ENCODE measurements around the gene MCOLN1.

The MCOLN1 gene

DNA sequence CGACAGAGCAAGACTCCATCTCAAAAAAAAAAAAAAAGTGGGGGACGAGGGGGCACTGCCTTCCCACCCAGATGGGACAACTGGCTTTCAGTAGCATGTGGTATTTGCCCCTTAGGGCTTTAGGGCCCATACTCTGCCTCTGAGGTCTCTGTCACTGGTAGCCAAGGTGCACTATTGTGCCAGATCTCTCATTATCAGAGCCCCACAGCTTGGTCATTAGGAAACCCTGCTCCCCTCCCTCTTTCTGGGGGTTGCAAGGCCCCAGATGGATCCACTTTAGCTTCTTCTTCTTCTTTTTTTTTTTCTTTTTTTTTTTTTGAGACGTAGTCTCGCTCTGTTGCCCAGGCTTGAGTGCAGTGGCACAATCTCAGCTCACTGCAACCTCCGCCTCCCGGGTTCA lies 17.7 kb upstream of the MCOLN1 start:
- FAIRE-seq, result no peak

DNA sequence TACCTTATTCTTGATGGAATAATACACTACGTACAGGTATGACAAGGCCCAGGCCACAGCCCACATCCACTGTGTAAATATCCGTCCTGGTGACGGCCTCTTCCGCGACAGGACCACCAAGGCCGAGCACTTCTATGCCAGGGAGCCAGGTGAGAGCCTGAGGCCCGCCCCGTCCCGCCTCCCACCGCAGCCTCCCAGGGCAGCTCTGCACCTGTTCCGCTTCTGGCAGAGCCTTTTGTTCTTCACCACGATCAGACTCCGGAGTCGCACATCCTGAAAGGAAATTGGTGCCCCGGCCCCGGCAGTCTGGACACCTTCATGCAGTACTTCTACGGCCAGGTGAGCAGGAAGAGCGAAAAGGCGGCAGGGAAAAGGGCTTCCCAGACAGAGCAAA lies 17.1 kb upstream of the MCOLN1 start:
- no peak for FAIRE-seq

DNA sequence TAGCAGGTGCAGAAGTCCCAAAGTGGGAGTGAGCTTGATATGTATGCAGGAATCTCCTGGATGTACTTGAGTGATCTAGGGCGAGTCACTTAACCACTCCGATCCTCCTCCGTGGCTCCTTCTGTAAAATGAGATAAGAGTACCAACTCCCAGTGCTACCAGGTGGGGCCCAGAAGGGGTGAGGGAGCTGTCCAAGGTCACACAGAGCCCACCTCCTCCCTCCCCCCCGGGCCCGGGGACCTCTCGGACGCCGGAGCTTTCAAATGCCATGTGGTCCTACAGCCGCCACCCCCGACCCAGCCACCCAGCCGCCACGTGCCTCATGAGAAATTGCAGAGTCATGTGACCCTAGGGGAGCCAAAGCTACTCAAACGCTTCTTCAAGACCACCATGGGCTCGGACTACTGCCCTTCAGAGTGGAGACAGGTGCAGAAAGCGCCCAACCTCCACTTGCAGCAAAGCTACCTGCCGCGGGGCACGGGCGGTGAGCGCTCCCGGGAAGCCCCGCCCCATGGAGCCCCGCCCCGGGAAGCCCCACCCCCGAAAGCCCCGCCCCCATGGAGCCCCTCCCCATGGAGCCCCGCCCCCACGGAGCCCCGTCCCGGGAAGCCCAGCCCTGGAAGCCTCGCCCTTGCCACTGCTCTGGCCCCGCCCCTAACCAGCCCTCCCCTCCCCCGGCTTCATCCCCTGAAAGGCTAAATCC lies 16.6 kb upstream of the MCOLN1 start:
- FAIRE-seq, result no peak

DNA sequence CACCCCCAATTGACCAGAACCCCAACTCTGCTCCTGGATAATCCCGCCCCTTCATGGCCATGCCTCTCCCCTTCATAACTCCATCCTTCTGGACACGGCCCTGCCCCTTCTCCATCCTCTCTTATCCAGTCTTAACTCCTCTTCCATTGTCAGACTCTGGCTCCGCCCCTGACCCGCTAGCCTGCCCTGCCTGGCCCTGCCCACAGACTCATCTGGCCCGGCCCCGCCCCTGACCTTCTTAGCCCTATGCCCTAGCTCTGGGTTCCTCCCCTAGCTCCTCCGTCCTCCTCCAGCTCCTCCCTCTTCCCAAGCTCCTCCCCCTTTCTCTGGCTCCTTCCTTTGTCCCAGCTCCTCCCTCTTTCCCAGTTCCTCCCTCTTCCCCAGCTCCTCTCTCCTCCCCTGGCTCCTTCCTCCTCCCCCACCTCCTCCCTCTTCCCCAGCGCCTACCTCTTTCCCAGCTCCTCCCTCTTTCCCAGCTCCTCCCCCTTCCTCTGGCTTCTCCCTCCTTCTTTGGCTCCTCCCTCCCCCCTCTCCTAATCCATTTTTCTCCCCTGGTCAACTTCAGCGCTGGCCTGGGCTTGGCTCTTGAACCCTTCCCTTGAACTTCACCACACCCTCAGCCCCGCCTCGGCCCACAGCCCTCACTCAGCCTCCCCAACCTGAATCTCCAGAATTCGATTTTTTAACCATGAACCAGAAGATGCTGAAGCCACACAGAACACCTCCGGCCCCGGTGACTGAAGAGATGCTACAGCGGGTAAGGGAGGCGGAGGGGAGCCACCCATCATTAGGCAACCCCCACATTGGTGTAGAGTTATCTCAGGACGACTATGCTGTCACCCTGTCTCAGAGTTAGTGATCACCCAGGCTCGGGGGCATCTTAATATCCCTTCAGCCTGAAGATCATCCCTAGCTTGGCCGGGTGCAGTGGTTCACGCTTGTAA lies 15.8 kb upstream of the MCOLN1 start:
- FAIRE-seq, result peak; percentile 99

DNA sequence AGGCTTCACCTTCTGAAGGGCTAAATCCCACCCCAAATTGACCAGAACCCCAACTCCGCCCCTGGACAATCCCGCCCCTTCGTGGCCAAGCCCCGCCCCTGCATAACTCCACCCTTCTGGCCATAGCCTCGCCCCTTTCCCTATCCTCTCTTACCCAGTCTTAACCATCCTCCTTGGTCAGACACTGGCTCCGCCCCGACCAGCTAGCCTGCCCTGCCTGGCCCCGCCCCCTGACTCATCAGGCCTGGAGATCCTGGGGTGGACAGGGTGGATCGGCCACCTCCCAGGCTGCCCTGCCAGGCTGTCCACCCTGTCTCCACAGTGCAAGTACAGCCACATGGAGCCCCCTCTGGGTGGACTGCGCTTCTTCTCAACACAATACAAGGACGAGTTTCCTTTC lies 14.5 kb upstream of the MCOLN1 start:
- FAIRE-seq, result no peak

DNA sequence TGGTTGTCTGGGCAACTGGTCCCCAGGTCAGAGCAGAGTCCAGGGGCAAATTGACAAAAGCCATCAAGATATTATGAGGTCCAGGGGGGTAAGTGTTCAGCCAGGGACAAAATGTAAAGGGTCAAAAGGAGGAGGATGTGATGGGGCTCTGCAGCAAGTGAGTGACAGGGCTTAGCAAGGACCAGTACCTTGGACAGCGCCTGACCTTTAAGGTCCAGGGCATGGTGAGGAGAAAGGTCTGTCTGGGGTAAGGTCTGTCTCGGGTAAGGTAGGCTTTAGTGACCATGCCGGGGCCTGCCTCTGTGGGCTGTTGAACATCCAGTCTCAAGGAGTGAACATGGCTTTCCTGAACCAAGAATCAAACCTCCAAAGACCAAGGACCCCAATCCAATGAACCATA lies 12.8 kb upstream of the MCOLN1 start:
- no peak for FAIRE-seq

DNA sequence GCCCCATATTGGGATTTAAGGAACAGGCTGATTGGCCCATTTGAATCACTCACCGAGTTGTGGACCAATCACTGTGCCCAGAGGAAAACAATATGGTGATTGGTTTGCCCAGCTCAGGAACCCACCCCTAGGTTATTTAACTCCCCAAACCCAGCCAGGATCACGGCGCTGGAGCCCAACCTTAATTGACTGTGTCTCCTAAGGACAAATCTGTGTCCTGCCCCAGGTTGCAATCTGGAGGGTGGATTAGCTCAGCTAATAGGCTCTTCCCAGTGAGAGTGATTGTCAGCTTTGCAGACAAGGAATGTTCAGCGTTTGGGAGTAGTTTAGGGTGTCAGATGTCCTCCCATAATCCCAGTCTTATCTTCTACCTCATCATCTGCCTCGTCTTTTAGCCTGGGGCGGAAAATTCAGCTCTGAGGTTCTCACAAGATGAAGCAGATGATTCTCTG lies 10.0 kb upstream of the MCOLN1 start:
- no peak for FAIRE-seq

DNA sequence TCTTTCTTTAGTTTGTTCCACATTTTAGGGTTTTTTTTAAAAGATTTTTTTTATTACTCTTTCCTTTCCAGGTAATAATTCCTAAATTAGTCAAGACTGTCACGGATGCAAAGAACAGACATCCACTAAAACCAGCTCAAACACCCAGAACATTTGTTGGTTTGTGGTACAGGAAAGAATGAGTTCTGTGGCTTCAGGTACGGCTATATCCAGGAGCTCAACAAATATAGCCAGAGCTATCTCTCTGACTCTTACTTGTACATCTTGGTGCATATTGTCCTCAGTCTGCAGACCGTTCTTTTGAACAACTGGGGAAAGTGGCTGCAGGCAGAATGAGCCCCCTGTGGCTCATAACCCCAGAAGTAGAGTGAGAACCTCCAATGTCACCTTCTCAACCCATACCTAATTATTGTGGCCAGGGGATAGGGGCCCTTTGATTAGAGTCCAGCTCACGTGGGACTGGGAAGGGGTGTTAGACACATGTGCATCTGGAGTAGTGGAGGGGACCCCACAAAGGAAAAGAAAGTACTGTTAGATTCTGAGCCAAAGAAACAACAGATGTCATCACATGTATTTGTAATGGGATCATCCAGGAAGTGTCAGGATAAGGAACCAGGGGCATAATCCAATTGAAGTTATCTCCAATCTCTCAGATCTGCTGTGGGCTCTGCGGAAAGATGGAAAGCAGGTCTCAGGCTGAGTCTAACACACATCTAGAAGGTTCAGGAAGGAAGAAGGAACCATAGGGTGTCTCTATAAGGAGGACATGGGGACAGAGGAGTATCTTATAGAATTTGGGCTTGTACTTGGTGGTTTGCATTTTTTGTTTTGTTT lies 8.4 kb upstream of the MCOLN1 start:
- FAIRE-seq, result no peak

DNA sequence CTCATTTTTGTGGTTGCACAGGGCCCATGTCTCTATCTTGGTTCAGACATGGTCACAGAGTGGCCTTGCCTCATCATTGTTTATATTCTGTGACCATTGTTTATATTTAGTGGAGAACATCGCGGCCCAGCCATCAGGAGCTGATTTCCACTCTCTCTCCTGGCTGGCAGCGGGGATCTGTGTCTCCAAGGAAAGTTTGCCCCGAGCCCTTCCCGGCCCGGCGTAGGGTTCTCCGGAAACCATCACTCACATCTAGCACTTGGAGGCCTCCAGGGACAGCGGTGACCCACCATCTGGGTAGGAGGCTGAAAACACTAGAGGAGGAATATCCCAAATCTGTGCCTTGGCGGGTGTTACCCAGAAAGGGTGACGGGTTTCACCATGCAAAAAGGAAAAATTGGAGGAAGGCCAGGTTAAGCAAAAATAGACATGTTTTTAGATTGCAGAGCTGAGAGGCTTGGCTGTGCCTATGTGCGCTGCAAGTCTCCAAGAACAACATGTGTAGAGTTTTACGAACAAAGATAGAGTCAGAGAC lies 7.2 kb upstream of the MCOLN1 start:
- no peak for FAIRE-seq

DNA sequence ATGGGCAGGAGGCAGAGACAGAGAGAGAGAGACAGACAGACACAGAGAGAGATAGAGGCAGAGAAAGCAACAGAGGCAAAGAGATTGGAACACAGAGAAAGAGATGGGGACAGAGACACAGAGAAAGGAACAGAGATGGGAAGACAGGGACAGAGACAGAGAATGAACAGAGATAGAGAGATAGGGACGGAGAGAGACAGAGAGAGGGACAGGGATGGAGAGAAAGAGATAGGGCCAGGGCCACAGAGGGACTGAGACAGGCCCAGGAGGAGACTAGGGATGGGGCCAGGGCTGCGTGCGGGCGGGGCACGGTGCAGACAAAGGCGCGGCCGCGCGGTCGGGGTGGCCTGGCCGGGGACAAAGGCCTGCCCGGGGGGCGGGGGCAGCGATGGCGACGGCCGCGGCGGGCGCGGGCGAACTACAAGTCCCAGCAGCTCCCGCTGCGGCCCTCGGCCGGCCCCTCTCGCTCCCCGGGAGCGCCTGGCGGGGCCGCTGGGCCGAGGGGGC lies 6.7 kb upstream of the MCOLN1 start, which contains the start of gene ZNF358:
Gene ZNF358 (plus strand): TSS at position 459 of the 507 bp plus-strand sequence. CDS start 3,140 bp downstream, outside the sequence.
- no peak for FAIRE-seq

DNA sequence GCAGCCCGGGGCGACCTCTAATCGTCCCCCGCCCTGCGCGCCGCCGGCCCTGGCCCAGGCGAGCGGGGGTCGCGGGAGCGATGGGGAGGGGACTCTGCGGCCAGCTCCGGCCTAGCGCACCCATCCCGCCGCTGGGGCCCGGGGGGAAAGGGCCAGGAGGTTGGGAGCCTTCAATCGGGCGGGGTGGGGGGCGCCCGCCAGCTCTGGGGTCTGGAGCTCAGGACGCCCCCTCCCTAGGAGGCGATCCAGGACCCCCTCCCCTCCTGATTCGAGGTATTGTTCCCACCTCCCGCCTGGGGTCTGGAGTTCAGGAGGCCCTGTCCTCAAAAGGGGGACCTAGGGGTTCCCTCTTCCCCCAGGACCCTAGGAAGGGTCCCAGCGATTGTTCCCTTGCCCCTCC lies 6.1 kb upstream of the MCOLN1 start:
- no peak for FAIRE-seq

DNA sequence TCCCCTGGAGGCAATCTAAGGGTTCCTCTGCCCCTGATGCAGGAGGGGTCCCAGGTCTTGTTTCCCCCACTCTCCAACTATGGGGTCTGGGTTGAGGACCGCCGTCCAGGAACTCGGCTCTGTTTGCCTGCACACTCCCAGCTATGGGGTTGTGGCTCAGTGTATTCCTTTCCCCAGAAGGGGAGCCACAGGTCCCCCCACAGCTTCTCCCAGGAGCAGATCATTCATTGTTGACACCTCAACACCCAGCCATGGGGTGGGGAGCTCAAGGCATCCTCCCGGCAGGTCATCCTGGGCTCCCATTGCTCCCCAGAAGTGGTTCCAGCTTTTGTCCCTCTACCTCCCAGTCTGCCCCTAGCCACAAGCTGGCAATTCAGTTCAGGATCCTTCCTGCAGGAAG lies 5.5 kb upstream of the MCOLN1 start:
- no peak for FAIRE-seq

DNA sequence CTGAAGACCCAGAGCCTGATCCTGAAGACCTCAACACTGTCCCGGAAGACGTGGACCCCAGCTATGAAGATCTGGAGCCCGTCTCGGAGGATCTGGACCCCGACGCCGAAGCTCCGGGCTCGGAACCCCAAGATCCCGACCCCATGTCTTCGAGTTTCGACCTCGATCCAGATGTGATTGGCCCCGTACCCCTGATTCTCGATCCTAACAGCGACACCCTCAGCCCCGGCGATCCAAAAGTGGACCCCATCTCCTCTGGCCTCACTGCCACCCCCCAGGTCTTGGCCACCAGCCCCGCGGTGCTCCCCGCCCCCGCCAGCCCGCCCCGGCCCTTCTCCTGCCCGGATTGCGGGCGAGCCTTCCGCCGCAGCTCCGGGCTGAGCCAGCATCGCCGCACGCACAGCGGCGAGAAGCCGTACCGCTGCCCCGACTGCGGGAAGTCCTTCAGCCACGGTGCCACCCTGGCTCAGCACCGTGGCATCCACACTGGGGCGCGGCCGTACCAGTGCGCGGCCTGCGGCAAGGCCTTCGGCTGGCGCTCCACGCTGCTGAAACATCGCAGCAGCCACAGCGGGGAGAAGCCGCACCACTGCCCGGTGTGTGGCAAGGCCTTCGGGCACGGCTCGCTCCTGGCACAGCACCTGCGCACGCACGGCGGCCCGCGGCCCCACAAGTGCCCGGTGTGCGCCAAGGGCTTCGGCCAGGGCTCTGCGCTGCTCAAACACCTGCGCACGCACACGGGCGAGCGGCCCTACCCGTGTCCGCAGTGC lies 2.9 kb upstream of the MCOLN1 start:
- FAIRE-seq, result no peak

DNA sequence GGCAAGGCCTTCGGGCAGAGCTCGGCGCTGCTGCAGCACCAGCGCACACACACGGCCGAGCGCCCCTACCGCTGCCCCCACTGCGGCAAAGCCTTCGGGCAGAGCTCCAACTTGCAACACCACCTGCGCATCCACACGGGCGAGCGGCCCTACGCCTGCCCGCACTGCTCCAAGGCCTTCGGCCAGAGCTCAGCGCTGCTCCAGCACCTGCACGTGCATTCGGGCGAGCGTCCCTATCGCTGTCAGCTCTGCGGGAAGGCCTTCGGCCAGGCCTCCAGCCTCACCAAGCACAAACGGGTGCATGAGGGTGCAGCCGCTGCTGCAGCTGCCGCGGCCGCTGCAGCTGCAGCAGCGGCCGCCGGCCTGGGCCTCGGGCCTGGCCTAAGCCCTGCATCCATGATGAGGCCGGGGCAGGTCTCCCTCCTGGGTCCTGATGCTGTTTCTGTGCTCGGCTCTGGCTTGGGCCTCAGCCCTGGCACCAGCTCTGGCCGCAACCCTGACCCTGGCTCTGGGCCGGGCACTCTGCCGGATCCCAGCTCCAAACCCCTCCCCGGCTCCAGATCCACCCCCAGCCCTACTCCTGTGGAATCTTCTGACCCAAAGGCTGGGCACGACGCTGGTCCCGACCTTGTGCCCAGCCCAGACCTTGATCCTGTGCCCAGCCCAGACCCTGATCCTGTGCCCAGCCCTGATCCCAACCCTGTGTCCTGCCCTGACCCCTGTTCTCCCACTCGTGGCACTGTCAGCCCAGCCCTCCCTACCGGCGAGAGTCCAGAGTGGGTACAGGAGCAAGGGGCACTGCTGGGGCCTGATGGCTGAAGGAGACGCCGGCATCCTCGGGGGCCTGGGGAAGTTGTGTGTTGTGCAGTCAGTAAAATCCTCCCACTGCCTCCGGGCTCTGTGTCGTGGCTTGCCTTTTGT lies 2.0 kb upstream of the MCOLN1 start:
- no peak for FAIRE-seq

DNA sequence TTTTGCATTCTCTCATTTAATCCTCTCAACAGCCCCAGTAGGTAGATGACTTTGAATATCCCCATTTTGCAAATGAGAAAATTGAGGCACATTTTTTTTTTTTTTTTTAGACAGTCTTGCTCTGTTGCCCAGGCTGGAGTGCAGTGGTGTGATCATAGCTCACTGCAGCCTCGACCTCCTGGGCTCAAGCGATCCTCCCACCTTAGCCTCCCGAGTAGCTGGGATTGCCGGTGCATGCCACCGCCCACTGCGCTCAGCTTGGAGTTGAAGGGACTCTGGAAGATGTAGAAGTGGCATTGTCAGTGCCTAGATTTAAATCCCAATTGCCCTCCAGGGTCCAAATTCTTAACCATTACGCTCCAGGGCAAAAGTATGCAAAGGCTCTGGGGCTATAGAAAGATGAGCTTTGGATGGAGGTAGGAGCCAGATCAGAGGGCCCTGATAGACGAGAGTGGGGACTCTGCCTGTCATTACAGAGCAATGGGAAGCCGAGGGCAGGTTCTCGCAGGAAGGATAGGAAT lies 813 bp upstream of the MCOLN1 start:
- no peak for FAIRE-seq

DNA sequence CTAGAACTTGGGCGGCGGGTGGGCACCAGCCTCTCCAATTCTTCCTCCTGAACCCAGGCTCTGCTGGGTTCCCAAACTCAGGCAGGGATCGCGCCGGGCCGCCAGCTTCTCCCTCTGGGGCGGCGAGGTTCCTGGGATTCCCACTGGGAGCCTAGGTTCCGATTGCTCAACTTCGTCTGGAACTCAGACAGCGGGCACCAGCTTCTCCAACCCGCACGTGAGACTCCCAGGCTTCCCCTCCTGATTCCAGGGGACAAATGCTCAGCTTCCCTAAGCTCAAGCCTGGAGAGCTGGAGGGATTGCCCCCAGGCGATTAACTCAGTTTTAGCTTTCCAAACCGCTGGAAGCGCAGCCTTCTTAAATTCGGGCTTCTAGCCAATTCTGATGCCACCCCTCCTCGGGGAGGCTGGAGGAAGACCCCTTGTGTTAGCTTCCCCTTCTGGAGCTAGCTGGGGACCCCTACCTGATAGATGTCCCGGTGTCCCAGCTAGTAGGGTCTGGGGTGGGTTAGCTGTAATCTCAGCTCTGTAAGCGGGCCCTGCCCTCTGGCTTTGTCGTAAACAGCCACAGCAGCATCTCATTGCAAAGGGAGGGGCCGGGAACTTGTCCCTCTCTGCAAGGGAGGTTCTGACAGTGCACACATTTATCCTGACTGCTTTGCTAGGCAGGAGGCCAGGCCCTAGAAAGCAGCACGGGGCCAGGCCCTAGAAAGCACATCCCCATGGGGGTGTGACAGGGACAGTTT lies 671 bp downstream of the MCOLN1 start:
- no peak for FAIRE-seq

DNA sequence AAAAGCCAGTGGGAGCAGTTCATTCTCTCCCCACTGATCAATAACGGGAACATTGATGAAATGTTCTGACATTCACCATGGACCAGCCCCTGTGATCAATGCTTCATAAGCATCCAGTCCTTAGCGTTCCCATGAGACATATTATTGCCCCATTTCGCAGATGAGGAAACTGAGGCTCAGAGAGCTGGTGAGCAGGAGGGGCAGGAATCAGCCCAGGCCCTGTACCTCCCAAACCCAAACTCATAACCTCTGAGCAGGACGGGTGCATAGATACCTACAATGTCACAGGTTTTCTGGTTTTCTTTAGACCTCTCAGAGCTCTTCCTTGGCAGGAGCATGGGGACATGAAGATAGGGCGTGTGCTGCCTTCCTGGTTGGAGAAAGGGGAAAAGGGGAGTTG lies 2.1 kb downstream of the MCOLN1 start:
- FAIRE-seq, result no peak

DNA sequence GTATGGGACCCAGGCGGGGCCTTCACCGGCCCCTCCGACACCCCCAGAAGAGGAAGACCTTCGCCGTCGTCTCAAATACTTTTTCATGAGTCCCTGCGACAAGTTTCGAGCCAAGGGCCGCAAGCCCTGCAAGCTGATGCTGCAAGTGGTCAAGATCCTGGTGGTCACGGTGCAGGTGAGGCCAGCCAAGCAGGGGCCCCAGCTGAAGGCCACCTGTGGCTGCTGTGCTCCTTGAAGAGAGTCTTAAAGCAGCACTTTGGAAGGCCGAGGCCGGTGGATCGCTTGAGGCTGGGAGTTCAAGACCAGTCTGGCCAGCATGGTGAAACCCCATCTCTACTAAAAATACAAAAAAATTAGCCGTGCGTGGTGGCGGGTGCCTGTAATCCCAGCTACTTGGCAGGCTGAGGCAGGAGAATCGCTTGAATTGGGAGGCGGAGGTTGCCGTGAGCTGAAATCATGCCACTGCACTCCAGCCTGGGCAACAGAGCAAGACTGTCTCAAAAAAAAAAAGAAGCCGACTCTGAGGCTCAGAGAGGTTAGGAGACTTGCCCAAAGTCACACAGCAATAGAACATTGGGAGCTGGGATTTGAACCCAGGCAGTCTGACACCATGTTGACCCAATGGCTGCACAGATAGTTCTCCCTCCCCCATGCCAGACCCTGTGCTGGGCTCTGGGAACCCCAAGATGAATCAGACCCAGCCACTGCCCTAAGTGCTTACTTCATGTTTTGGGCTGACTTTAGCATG lies 2.7 kb downstream of the MCOLN1 start:
- FAIRE-seq, result no peak

All from G401.6 (cell line).